GM12892 (cell line): Measurements from ENCODE around the gene IRF2.

Source experiments
- POLR2A ChIP-seq: IDR thresholded peaks from 2 replicates; pipeline ENCODE4 v1.6.1; 2011; ENCODE audit warnings: low read depth, low read length, control low read depth
- POLR2AphosphoS5 ChIP-seq: IDR thresholded peaks from 2 replicates; pipeline ENCODE4 v1.6.1; 2011; ENCODE audit warnings: low read depth, low read length, control low read depth
- TAF1 ChIP-seq: IDR thresholded peaks from 2 replicates; pipeline ENCODE4 v1.6.1; 2011; ENCODE audit warnings: low read depth, mild to moderate bottlenecking, control low read depth, low read length, borderline replicate concordance

DNA sequence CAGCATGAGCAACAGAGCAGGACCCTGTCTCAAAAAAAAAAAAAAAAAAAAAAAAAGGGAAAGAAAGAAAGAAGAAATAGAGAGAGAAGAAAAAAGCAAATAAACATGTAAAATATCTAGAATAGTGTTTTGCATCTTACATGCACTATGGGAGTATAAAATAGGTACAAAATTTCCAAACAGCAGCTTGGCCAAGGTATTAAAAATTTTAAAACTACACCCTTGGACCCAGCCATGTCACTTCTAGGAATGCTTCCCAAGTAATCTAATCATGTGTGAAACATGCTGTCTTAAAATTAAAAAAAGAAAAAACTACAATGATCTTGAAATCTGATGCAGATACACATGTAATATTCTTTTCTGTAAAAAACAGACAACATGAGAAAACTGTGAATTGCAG, 21.6 kb downstream of the IRF2 start:
- TF ChIP-seq POLR2AphosphoS5 = no peak
- TF ChIP-seq POLR2A = no peak
- TF ChIP-seq TAF1 = no peak
